NCI-H146 (cell line): ENCODE data around the gene LRRC10B.

Experiments
- DNase-seq: peaks from one replicate; lab custom pipeline; 2025; lab: John Stamatoyannopoulos, UW

Gene LRRC10B

DNA sequence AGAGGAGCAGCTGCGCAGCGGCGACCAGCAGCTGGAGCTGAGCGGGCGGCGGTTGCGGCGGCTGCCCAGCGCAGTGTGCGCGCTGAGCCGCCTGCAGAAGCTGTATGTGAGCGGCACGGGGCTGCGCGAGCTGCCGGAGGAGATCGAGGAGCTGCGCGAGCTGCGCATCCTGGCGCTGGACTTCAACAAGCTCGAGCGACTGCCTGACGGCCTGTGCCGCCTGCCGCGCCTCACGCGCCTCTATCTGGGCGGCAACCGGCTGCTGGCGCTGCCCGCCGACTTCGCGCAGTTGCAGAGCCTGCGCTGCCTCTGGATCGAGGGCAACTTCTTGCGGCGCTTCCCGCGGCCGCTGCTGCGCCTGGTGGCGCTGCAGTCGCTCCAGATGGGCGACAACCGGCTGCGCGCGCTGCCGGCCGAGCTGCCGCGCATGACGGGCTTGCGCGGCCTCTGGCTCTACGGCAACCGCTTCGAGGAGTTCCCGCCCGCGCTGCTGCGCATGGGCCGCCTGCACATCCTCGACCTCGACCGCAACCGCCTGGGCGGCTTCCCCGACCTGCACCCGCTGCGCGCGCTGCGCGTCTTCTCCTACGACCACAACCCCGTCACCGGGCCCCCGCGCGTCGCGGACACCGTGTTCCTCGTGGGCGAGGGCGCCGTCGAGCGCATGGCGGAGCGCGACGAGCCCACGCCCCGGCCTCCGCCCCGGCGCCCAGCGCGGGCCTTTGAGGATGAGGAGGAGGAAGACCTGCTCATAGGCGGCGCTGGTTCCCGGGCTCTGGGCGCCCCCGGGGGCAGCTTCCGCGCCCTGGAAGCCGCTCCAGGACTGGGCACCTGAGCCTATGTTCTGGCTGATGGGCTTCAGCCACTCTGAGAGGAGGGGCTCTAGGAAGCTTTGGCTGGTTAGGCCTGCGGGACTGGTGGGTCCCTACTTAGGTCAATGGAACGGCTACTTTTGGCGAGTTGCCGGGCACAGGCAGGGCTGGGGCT is 787 bp downstream of the LRRC10B start:
- DNase-seq, result peak; percentile 89

DNA sequence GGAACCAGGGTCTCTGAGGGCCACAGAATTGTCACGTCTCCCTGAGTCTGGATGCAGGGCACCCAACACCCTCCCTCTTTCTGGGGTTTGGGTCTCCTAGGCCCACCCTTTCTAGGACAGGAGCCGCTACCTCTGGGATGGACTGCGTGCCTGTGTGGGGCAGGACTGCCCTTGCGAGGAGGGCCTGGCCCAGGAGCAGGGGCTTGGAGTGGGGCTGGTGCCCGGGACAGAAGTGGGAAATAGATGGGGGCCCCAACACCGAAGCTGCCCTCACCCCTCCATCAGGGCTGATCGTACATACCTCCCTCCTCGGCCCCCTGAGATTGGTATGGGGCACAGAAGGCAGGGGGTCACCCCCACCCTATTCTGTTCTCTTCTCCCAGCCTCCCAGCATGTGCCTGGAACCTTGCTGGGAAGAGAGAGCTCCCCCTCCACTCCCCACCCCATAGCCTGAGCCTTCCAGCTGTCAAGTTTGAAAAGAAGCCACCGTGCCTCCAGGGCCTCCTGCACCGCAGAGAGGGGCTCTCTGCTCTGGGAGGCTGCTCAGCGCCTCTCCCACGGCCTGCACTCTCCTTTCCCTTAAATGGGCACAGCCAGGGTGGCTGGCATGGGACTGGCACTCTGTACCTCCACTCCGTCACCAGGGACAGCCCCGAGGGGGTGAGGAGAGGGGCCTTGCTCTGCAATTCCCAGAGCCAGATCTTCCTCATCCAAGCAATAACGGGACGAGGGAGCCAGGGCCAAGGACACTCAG is 1.8 kb downstream of the LRRC10B start:
- DNase-seq, result no peak

DNA sequence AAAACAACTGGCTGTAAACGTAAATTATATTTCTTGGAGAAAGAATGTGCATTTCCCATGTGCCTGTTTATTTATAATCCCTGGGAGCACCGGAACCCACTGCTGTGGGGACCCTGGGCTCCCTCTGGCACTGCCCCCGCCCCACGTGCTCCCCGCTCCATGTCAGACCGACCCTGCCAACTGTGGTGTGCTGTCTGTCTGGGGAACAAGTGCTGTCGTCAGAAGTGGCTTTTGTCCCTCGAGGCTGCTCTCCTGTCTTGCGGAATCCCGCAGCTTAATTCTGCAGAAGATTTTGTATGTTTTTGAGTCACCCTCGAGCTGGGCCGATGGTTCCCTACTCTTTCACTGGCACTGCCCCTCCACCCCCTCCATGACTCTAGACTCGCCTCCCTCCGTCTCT is 2.4 kb downstream of the LRRC10B start:
- no peak for DNase-seq

DNA sequence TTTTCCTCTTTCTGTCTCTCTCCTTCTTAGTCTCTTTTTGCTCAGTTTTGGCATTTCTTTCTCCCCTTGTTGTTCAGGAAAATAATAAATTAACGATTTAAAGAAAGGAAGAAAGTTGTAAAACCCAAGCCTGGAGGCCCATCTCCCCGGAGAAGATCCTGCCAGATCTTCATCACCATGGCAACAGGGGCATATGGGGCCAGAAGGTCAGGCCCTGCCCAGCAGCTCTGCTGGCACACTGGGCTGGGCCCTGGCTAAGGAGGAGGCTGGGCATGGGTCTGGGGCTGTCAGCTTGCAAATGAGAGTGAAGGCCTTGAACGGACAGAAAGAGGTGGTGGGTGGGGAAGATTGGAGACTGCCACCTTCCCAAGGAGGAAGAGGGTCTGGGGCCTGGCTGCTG is 2.8 kb downstream of the LRRC10B start:
- no peak for DNase-seq

DNA sequence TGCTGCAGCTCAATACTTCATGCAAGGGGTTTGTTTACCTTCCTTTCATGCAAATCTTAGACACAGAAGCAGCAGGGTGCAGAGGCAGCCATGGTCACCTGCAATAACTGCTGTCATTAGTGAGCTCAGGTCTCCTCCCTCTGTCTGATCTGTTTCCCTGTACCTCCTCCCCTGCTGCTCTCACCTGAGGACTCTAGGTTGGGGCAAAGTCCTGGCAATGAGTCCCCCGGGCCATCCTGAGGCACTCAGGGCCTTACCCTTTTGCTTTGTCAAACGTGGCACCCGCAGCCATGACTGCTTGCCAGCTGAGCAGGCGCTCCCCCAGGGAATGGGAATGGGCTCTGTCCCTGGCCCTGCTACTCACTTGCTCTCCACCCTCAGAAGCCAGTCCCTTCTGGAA is 3.9 kb downstream of the LRRC10B start:
- peak; percentile 94 for DNase-seq

DNA sequence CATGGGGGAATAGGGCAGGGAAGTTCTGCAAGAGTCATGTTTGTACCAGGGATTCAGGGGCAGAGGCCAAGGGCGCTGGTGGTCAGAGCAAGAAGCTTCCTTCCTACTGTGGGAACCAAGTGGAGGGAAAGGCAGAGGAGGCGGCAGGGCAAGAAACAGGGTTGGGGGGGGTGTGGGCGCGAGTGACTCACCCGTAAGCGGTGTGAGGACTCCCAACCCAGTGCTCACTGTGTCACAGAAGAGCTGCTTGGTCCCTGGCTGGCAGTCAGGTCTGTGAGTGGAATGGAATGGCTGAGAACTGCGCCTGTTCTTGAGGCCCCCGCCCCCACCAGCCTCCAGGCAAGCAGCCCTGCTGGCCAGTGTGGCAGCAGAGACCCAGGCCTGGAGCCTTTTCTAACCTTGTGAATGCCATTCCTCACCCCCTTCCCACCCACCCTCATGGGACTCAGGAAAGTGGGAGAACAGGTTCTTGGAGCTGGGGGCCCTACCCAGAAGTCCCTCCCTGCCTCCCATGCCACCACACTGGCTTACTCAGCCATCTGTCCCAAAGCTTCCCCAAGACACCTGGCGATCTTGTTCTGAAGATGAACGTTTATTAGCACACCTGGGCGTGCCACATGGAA is 4.7 kb downstream of the LRRC10B start:
- DNase-seq, result no peak

DNA sequence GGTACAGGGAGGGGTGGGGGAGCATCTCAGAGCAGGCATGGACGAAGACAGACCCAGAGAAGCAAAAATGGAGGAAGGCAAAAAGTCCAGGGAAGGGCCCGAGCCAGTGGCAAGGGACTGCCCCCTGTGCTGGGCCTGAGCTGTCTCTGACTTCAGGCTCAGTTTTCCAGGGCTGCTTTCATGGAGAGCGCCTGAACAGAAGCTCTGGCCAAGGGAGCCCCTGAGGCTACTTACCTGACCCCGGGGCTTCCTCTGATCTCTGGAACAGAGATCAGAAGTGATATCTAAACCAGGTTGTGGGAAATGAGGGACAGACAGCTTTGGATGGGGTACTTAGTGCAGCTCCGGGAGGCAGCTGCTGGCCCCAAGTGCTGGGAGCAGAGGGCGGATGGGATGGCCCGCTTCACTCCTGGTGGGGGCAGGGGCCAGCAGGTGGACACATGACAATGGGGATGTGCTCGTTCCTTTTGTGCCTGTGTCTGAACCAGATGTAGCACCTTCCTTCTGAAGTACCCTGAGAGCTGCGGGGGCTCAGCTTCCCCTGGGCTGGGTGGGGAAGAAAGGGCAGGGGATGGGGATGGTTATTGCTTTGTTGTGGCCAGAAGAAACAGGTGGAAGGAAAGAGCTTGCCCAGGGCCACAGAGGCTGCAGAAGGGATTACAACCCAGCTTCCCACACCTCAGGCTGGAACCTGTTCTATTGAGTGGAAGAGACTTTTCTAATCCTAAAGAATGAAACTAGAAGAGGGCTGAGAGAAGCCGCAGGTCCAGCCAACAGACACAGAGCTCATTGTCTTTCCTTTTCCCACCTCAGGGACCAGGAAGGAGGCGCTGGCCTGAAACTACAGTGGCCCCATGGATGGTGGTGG is 5.7 kb downstream of the LRRC10B start:
- DNase-seq, result peak; percentile 35

DNA sequence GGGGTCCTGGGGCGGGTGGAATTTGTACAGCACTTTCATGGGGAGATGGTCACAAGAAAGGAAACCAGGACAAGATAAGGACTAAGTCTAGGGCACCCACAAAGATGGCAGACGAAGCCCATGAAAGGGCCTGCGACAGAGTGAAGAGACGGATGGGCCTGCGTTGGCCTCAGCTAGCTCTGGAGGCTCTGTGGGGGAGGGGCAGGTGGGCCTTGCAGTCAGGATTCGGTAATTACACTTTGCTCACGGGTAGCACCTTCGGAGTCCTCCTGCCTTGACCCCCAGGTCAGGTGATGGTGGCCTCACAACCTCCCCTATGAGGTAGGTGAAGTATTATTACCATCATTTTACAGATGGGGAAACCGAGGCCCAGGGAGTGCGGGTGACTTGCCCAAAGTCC is 7.1 kb downstream of the LRRC10B start:
- DNase-seq, result no peak

DNA sequence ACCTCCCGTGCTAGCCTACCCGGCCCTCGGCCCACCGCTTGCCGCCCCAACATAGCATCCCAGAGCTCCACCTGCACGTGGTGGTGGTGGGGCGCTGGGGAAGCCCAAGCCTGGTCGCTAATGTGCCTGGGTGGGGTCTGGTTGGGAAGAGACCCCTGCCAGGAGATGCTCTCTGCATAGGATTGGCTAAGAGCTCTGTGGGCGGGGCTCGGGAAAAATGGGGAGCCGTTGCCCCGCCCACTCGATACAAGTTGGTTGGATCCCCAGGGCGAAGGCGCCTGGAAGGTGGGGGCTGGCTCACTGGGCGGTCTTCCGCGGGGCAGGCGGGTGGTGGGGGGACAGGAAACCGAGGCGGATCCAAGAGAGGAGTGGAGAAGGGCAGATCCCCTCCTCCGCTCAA is 7.6 kb downstream of the LRRC10B start:
- no peak for DNase-seq

DNA sequence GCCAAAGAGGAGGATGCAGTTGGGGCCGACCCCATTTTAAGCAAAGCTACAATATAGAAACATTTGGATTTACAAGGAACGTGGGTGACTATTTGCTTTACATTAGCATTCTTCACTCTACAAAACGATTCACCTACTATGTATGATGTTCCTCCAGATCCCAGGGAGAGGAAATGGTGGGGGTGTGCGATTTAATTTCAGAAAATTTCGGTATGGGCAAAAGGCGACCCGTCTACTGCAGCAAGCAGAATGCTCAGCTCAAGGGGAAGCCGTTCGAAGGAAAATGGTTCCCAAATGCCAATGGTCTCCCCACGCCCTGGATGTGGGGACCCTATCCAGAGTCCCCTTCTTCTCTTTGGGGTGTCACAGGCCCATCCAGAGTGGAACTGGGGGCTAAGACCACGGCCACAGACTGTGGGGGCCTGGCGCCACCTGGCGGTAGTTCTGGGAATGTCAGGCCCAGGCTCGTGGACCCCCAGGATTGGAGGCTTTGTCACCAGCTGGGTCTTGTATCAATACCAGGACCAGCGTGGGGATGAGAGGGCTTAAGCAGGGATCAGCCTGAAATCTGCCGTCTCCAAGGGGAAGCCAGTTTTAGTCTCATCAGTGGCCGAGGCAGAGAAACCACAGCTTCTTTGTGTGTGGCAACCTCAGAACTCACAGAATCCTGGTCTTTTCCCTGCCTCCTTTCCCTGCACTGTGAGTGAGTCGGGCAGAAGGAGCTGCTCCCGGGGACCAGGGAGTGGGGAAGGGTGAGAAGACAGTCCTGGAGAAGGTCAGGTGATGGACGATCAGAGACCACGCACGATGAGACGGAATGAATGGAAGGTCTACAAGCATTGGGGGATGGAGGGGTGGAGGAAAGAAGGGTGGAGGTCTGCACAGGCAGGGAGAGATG is 8.4 kb downstream of the LRRC10B start:
- peak; percentile 21 for DNase-seq

DNA sequence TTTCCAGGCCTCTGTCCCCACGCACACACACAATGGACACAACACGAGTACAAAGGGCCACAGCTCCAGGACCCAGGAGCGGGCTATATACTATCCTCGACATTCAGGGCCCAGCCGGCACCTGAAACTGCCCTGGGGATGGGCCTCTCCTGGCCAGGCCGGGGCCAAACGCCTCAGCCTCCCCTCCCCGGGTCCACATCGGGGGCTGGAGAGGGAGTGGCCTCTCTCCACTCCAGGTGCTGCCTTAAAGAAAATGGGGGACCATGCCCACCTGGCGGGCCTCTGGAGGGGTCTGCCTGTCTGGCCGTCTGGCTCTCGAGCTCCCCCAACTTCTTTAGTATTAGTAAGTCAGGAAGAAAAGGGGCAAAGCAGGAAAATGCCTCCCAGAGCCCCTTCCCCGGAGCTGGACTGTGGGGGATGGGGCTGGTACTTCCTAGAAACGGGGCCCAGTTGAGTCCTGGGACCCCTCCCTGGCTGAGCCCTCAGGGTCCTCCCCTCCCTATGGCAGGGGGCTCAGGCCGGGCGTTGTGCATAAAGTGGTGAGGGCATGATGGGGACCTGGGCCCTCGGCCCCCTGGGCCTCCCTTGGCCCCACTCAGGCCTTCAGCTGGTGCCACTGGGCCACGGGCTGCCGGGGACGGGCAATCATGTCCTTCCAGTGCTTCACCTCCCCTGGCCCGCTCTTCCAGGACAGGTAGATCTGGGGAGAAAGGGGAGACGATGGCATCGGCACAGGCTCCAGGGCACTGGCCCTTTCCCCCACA is 9.7 kb downstream of the LRRC10B start:
- no peak for DNase-seq

DNA sequence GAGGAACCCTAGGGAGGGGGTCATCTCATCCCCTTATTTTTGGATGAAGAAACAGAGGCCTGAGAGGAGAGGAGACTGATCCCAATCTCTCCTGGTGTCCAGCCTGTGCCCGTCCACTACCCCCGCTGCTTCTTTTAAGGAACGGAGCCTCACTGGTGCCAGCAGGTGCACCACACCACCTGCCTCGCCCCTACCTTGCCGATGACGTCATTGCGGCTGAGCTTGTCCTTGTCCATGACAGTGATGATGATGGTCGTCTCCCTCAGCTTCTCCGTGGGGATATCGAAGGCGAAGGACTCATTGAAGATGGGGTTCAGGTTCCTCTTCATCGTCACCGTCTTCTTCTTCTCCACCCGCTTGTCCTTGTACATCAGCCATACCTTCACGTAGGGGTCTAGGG is 14.3 kb downstream of the LRRC10B start:
- no peak for DNase-seq

DNA sequence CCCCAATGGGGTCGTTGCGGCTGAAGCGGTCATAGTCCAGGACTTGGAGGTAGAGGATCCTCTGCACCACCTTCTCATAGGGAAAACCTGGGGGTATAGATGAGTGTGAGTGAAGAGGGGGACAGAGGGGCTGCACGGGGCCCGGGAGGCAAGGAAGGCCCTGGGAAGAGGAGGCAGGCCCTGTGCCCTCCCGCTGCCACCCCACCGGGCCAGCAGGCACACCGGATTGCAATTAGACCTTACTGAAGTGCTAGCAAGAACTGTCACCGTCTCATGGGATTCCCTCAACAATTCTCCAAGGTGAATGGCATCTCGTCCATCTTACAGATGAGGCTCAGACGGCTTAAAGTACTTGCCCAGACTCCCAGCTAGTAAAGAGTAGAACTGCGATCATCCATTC is 15.9 kb downstream of the LRRC10B start:
- no peak for DNase-seq

DNA sequence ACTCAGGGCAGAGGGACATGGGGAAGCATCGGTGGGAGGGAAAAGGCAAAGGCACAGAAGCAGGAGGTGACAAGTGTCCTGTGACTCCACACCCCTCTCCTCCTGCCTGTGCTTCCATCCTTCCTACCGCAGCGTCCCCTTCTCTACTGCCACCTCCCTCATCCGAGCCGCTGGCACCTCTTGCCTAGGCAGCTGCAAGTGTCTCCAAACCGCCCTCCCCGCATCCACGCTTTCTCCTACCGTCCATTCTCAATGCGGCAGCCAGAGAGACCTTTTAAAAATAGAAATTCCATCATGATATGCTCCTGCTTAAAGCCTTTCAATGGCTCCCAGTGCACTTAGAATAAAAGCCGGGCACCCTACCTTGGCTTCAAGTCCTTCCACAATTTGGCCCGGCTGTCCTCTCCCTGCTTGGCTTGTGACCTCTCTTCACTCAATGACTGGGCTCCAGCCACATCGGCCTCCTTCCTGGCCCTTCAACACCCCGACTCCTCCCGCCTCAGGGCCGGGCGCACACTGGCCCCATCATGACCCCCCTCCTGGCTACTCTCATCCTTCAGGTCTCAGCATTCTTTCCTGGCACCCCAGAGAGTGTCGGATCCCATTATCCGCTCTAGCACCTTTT is 16.5 kb downstream of the LRRC10B start:
- DNase-seq, result no peak

DNA sequence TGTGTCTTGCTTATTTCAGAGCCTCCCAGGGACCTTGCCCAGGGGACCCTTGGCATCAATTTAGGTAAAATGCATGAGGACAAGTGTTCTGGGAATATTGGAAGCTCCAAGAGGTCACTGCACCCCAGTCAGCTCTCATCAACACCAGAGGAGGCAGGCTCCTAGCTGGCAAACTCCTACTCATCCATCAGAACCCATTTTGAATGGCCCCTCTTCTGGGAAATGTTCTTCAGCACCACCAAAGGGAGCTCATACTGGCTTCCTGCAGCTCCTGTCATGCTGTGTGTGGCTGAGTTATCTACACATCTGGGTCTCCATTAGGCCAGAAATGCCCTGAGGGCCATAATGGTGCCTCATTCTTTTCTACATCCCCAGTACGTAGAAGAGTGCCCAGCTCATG is 17.7 kb downstream of the LRRC10B start:
- DNase-seq, result no peak

DNA sequence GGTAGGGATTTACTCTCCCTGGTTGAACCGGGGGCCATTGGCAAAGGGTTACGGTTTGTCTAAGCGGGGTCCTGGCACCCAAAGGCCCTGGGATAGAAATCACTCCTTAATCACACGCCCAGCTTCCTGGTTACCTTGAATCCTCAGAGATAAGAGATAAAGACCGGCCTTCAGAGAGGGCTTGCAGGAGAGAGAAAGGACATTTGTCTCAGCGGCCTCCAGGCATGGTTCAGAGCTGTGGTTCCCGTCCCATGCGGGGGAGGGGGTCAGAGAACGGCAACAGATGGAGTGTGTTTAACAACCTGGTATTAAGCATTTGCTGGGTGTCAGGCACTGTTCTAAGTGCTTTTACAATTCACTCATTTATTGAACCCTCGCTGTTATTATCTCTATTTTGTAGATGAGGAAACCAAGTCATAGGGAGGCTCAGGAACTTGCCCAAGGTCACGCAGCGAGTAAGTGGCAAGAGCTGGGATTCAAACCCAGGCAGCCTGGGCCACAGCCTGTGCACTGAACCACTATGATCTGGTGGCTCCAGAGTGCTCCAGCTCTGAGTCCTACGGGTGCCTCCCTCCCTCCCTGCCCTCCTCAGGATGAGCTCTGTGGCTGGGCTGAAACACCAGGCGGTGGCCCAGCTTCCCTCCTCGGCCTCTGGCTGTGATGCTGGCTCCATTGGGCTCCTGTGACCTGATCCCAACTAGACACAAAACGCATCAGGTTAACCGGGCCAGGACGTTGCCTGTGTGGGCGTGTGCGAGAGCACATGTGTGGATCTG is 18.6 kb downstream of the LRRC10B start:
- no peak for DNase-seq

DNA sequence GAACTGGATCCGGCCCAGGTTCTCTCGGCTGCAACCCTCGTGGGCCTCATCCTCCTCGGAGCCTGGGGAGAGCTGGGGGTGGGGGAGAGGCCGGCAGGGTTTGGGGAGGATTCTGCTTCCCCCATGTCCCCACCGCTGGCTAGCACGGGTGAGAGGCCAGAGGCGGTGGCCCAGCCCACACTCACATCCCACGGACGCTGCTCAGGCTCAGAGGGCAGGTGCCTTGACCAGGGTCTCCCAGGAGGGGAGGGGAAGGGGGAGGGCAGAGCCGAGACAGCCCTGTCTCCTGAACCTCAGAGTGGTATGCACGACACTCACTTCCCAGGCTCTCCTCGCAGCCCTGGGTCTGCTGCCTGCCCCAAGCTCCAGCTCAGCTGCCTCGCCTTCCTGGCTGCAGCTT is 19.6 kb downstream of the LRRC10B start:
- no peak for DNase-seq

DNA sequence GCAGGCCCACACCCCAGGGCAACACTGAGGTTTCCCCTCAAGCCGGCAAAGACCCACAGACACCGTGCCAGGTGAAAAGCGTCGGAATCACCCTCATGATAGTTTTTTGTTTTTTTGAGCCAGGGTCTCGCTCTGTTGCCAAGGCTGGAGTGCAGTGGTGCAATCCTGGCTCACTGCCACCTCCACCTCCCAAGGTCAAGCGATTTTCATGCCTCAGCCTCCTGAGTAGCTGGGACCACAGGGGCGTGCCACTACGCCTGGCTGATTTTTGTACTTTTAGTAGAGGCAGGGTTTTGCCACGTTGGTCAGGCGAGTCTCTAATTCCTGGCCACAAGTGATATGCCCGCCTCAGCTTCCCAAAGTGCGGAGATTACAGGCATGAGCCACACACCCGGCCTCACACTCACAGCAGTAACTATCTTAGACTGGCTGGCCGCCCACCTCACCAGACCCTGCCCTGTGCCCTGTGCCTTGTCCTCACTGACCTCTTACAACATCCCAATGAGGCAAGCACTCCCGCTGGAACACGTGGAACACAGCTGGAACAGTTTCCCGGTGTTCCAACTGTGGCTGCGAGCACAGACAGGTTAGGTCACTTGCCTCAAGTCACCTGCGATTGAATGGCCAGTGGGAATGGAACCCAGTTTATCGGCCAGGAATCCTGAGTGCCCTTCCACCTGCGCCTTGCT is 21.1 kb downstream of the LRRC10B start:
- no peak for DNase-seq
